ENCODE results near the gene DYNC2H1.
"Not testable (repeated sequence)": the region's sequence is repeated elsewhere in the genome, so short reads cannot be mapped to it uniquely, and the experiment has no call there.

The DYNC2H1 gene

DNA sequence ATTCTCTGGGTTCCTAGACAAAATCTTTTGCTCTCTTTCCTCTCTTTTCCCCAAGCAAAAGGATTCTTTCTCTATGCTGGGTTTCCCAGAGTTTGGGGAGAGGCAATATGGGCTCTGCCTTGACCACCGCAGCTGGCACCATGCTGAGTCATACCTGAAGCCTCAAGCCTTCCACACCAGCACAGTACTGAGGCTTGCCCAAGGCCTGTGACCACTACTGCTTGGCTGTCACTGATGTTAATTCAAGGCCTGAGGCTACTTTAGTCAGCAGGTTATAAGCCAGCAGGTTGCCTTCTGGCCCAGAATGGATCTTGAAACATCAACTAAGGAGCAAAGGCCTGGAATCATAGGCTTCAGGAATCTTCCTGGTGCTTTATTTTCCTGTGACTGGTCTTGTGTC, 185.3 kb downstream of the DYNC2H1 start:
- DNase-seq: no peak

DNA sequence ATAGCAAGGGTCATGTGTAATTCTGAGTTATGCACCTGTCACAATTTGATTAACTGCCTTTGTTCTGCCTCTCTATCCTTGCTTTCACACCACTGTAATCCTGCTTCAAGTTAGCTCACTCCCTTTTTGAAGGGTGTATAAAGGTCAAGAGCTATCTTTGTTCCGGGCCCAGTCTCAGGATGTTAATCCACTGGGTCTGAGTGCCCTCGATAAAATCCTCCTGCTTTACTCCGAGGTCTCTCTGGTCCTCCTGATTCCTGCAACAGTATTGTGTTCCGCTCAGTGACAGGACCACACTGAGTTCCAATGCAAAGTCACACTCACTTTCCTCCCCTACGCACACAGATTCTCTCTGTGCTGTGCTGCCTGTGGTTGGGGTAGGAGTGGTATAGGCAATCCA, 186.5 kb downstream of the DYNC2H1 start:
- DNase-seq: no peak

- DNase-seq: no peak
Measured at GRCh38 chr11:103297900-103298299, 188.7 kb downstream of the DYNC2H1 start.

GRCh38 chr11:103315248-103315647, 206.0 kb downstream of the DYNC2H1 start:
- no peak for DNase-seq

- no peak for DNase-seq
Measured at GRCh38 chr11:103317118-103317517, 207.9 kb downstream of the DYNC2H1 start.

DNA sequence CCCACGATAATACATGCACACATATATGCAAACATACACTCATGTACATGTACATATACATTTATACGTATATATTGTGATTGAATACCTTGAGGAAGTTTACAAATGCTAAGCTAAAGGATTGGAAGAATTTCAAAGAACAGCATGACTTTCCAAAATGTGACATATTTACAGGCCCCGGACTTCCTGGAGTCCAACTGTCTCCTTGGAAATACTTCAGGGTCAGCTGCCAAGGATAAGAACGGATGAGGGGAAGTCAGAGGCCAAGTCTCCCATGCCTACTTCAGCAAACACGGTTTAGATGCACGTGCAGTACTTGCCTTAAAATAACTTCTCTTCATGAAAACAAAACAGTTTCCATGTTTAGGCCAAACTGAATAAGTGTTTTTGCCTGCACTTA, 213.6 kb downstream of the DYNC2H1 start:
- no peak for DNase-seq

- no peak for DNase-seq
Measured at GRCh38 chr11:103325686-103326069, 216.5 kb downstream of the DYNC2H1 start.

- DNase-seq: no peak
Measured at GRCh38 chr11:103326070-103326794, 217.0 kb downstream of the DYNC2H1 start.

DNA sequence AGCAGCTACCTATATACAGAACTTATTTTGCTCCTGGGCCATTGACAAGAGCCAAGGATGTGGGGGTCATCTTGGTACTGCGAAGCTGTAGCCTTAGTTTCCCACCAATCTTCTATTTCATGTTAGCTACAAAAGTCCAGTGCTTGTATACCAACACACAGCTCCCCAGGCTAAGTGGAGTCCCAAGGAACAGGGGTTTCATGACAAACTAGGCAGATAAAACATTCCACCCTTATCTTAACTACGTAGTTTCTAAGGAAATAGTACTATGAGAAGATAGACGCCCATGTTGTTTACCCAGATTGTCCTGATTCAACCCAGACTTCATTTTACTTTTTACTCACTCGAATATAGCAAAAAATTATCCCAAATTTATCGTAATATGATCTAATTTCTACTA, 218.5 kb downstream of the DYNC2H1 start:
- DNase-seq: no peak

GRCh38 chr11:103332409-103332808, 223.2 kb downstream of the DYNC2H1 start:
- no peak for DNase-seq

DNA sequence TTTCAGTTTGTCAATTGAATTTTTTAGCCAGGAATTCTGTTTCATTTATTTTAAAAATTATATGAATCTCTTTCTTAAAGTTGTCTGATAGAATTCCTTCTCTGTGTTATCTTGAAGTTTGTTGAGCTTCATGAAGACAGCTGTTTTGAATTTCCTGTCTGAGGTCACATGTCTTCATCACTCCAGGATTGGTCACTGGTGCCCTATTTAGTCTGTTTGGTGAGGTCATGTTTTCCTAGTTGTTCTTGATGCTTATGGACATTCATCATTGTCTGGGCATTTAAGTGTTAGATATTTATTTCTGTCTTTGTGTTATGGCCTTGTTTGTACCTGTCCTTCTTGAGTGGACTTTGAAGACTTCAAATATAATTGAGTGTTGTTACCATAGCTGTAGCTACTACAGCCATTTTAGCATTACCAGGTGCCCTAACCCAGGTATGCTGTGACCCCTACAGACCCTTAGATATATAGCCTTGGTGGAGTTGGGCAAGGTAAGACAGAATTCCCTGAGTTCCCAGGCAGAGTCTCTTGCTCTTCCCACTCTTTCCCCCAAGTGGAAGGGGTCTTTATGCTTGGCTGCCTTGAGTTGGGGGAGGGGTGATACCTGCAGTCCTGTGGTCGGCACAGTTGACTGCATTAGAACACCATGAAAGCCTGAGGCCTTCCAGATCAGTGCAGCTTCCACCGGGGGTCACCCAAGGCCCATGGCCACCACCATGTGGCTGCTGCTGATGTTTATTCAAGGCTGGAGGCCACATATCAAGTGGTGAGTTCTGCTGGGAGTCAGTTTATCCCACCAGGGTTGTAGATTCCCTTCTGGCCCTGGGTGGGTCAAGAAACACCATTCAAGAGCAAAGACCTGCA, 229.6 kb downstream of the DYNC2H1 start:
- no peak for DNase-seq

GRCh38 chr11:103339485-103339857, 230.2 kb downstream of the DYNC2H1 start:
- no peak for DNase-seq

DNA sequence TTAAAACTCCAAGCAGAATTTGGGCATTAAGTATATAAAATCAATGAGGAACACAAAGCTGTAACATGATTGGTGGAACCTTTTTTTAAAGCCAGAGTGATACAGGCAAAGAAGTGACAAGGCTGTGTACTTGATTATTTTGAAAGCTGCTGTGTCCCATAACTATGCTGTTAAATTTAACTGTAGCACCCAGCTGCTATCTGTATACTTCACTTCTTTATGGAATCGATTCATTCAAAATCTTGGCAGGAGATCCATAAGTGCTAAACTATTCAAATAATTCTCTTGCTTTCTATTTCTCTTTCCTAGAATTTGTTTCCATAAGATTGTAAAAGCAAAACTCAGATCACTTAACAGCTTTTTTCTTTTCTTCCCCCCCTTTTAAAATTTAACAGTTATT, 231.7 kb downstream of the DYNC2H1 start:
- DNase-seq: no peak

DNA sequence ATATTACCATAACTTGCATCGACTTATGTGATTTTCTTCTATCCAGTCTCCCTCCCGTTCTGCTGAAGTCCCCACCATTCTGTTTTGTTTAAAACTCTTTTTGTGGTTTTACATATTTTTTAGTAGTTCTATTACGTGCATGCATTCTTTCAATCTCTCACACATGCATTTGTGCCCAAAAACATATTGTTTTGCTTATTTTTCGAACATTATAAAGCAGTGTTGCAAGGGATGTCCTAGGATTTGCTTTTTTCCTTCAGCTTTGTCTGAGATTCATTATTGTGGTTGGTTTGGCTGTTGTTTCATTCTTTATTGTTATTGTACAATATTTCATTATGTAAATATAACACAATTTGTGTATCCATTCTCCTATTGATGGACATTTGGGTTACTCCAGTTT, 235.7 kb downstream of the DYNC2H1 start:
- DNase-seq: no peak

DNA sequence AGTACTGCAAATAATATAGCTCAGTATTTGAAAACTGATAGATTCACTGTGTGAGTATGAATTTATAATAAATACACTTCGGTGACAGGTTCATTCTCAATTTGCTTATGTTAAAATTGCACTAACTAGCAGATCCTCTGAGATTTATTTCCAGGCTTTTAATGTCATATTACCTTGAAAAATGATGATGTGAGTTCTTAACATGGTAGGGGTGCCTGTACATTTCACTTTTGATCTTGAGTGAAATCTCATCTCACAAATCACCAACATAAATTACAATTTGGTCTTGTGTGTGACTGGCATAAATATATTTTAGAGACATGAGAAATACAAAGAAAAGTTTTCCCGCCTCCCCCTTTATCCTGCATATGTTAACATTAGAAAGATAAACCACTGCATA, 240.4 kb downstream of the DYNC2H1 start:
- no peak for DNase-seq

DNA sequence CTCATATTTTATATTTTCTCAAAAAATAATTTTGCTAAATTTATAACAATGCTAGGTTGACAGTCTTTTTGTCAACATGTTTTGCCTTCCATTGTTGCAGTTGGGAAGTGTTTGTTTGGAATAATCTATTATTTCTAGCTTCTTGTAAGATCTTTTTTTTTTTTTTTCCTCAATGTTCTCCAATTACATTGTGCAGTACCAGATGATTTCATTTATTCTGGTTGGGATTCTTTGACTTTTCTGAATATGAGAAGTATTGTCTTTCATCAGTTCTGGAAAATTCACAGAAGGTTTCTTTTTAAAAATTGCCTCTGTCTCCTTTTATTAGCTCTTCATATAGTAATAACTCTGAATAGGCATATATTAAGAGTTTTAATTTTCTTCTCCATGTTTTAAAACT, 245.4 kb downstream of the DYNC2H1 start:
- no peak for DNase-seq

- no peak for DNase-seq
Measured at GRCh38 chr11:103358251-103358650, 249.0 kb downstream of the DYNC2H1 start.

DNA sequence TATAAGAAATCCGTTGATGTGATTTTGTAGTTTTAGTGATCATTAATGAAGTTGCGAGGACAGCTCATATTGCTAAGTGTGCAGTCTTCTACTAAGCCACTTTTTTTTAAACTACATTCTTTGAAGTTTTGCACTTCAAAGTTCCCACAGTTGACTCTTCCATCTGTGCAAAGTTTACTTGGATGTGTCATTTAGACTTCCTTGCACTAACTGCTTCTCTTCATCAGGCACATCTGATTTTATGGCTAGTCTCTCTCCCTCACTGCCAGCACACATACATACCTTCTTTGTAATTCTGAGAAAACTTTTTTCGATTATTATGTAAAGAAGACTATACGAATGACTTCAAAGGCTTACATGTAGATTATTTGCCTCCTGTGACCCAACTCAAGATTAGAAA, 250.0 kb downstream of the DYNC2H1 start:
- no peak for DNase-seq

DNA sequence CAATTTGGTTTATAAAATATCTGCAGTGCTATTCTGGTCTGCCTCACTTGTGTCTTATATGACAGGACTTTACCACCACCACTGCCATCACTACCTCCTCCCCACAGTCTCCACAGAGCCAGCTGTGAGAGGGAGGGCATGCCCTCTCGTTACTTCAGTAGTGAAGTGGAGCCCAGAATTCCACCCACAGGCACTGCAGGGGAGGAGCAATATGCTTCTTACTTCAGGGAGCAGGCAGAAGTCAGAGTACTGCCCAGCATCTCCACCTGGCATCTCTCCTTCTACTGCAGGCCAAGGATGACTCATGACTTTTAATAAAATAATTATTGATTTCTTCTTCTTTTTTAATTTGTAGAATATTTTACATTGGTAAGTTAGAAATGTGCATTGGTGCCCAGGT, 255.5 kb downstream of the DYNC2H1 start:
- no peak for DNase-seq

- no peak for DNase-seq
Measured at GRCh38 chr11:103367650-103368049, 258.4 kb downstream of the DYNC2H1 start.

DNA sequence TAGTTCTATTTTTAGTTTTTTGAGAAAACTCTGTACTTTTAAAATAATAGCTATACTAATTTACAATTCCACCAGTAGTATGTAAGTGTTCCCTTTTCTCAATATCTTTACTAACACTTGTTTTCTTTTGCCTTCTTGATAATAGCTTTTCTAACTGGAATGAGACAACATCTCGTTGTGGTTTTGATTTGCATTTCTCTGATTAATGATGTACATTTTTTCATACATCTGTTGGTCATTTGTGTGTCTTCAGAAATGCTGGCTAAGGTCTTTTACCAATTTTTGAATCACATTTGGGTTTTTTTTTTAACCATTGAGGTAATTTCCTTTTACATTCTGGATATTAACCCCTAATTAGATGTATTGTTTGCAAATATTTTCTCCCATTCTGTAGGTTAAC, 258.9 kb downstream of the DYNC2H1 start:
- DNase-seq: no peak

DNA sequence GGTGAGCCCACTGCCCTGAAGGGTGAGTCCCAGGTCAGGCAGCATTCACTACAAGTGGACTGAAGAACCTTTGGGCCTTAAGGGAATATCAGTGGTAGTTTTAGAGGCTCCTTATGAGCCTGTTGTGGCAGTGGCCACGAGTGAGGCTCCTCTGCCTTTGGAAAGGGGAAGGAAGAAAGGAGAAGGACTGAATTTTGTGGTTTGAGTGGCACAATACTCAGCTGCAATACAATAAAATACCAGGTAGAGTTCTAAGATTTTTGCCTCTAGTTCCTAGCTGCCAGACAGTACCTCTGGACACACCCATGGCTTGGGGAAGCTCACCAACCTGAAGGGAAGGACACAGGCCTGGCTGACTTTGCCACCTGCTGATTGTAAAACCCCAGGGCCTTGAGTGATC, 260.9 kb downstream of the DYNC2H1 start:
- DNase-seq: no peak

- no peak for DNase-seq
Measured at GRCh38 chr11:103372906-103373305, 263.7 kb downstream of the DYNC2H1 start.

DNA sequence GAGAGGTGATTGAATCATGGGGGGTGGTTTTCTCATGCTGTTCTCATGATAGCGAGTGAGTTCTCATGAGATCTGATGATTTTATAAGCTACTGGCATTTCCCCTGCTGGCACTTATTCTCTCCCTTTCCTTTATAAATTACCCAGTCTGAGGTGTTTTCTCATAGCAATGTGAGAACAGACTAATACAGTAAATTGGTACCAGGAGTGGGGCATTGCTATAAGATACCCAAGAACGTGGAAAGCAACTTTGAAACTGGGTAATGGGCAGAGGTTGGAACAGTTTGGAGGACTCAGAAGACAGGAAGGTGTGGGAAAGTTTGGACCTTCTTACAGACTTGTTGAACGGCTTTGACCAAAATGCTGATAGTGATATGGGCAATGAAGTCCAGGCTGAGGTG, 265.0 kb downstream of the DYNC2H1 start:
- not testable (repeated sequence) for DNase-seq

DNA sequence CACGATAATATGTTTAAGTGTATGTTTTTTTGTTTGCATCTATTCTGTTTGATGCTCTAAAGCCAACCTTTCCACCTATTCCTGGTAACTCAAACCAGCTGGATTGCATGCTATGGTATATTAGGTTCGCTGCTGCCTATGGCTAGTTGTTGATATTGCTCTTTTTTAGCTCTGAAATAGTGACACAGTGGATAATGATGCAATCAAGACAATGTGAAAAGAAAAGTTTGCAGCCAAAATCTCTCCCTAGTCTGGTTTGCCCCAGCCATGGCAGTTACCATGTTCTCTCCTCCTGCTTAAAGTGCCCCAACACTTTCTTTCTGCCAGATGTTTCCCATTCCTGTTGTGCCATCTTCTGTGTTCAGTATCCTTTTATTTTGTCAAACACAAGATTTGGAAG, 269.7 kb downstream of the DYNC2H1 start:
- no peak for DNase-seq
